HCT116 (cell line): Measurements from ENCODE around the gene PKD2L2. TPM values are rescaled to one million over a fixed set of nuclear protein-coding genes. Genes with fewer than 3 reads are reported as not detected.

Experiments used
- ATAC-seq: fragments of 200-7000 bp; cut with Tn5 transposase; 2 replicates; pipeline ENCODE4 v1.9.1; 2020; ENCODE audit warnings: mild to moderate bottlenecking, moderate library complexity
- BruUV-seq: library from RNA; stranded (reverse); fragments of 400-500 nt; replicated peaks from 2 replicates; lab custom pipeline; 2021; lab: Mats Ljungman, UMichigan
- CTCF ChIA-PET: fragments of 300-600 bp; sonication (Branson Sonifier 250); formaldehyde crosslinking; loops from one replicate; lab custom pipeline; 2021; ENCODE audit warnings: antibody characterized with exemption; lab: Charles Lee
- POLR2A ChIA-PET: fragments of 300-600, 350-600 bp; sonication (Branson Sonifier 250); formaldehyde crosslinking; loops from one replicate; lab custom pipeline; 2021; ENCODE audit warnings: antibody characterized with exemption; lab: Charles Lee
- RAD21 ChIA-PET, 2 experiments: fragments of 300-600 bp; sonication (Branson Sonifier 250); formaldehyde crosslinking; loops; one replicate each; lab custom pipeline; 2023; ENCODE audit warnings: low total read pairs in 2 of 2; ENCODE audit not compliant: uncharacterized antibody in 2 of 2, unreplicated experiment in 2 of 2, low non-redundant PET in 1 of 2; lab: Charles Lee
- DNase-seq: peaks from one replicate; pipeline ENCODE4 v3.0.0-alpha.2; 2010; ENCODE audit warnings: low read depth, low spot score
- H2AFZ ChIP-seq: fragments of 200-600 bp; shearing (Covaris generic), sonication (generic); 2 replicates; pipeline ENCODE4 v1.6.1; 2017; ENCODE audit warnings: low read depth, mixed run types, mixed read lengths, antibody characterized with exemption, low read length; ENCODE audit not compliant: poor library complexity, severe bottlenecking
- H3K27ac ChIP-seq: 2 replicates; pipeline ENCODE4 v1.5.1; 2012; ENCODE audit warnings: low read depth, low read length
- H3K27me3 ChIP-seq: fragments of 200-600 bp; sonication (generic); 2 replicates; pipeline ENCODE4 v1.6.1; 2016; ENCODE audit warnings: mixed run types, low read length, mixed read lengths; ENCODE audit not compliant: insufficient read depth
- H3K36me3 ChIP-seq, 2 experiments: fragments of 200-500 bp in 1 of 2; fragments of 200-600 bp in 1 of 2; sonication (Bioruptor generic) in 1 of 2; sonication (generic) in 1 of 2; 2 replicates each; pipeline versions ENCODE4 v1.5.1 to v1.6.1; 2014 to 2016; ENCODE audit warnings: low read length in 2 of 2, inconsistent platforms in 1 of 2, mixed read lengths in 1 of 2, mixed run types in 1 of 2; ENCODE audit not compliant: insufficient read depth in 2 of 2, control insufficient read depth in 1 of 2
- H3K4me1 ChIP-seq, 2 experiments: fragments of 200-600 bp in 1 of 2; sonication (generic) in 1 of 2; 2 replicates each; pipeline versions ENCODE4 v1.5.1 to v1.6.1; 2012 to 2017; ENCODE audit warnings: low read length in 2 of 2, inconsistent platforms in 1 of 2, mild to moderate bottlenecking in 1 of 2, mixed read lengths in 1 of 2, mixed run types in 1 of 2, moderate library complexity in 1 of 2; ENCODE audit not compliant: insufficient read depth in 2 of 2, control insufficient read depth in 1 of 2
- H3K4me2 ChIP-seq: fragments of 200-600 bp; sonication (generic); 2 replicates; pipeline ENCODE4 v1.6.1; 2017; ENCODE audit warnings: mixed run types, low read length, mixed read lengths
- H3K4me3 ChIP-seq, 2 experiments: fragments of 200-600 bp in 1 of 2; sonication (generic) in 1 of 2; replicated peaks in 1 of 2; 2 replicates each; pipeline ENCODE4 v1.5.1; 2011 to 2016; ENCODE audit warnings: low read length in 2 of 2, control low read depth in 1 of 2, low read depth in 1 of 2, mild to moderate bottlenecking in 1 of 2, mixed read lengths in 1 of 2, mixed run types in 1 of 2
- H3K79me2 ChIP-seq: fragments of 200-600 bp; sonication (generic); 2 replicates; pipeline ENCODE4 v1.6.1; 2017; ENCODE audit warnings: mild to moderate bottlenecking, mixed run types, low read length, moderate library complexity, mixed read lengths; ENCODE audit not compliant: insufficient read depth
- H3K9ac ChIP-seq: fragments of 200-600 bp; sonication (generic); 2 replicates; pipeline ENCODE4 v1.6.1; 2016; ENCODE audit warnings: low read length, mixed read lengths
- H3K9me2 ChIP-seq: fragments of 200-600 bp; sonication (generic), shearing (Covaris generic); 2 replicates; pipeline ENCODE4 v1.6.1; 2017; ENCODE audit warnings: mixed run types, mild to moderate bottlenecking, moderate library complexity; ENCODE audit not compliant: insufficient read depth
- H3K9me3 ChIP-seq, 2 experiments: fragments of 200-500 bp in 1 of 2; fragments of 200-600 bp in 1 of 2; sonication (Bioruptor generic) in 1 of 2; sonication (generic) in 1 of 2; 2 replicates each; pipeline ENCODE4 v1.6.1; 2014 to 2017; ENCODE audit warnings: low read length in 2 of 2, mixed read lengths in 2 of 2, inconsistent platforms in 1 of 2, low read depth in 1 of 2, mild to moderate bottlenecking in 1 of 2, mixed run types in 1 of 2, moderate library complexity in 1 of 2; ENCODE audit not compliant: control insufficient read depth in 1 of 2, insufficient read depth in 1 of 2
- H4K20me1 ChIP-seq: fragments of 200-600 bp; sonication (generic), shearing (Covaris generic); 2 replicates; pipeline ENCODE4 v1.6.1; 2017; ENCODE audit warnings: mixed run types, mild to moderate bottlenecking, moderate library complexity; ENCODE audit not compliant: insufficient read depth
- CBX3 ChIP-seq: IDR thresholded peaks from 2 replicates; pipeline ENCODE4 v1.6.1; 2012; ENCODE audit warnings: low read depth
- CEBPB ChIP-seq: IDR thresholded peaks from 2 replicates; pipeline ENCODE4 v1.6.1; 2012; ENCODE audit warnings: low read depth
- EGR1 ChIP-seq: IDR thresholded peaks from 2 replicates; pipeline ENCODE4 v1.6.1; 2012; ENCODE audit warnings: low read depth
- EZH2 ChIP-seq: fragments of 200-600 bp; sonication (generic); IDR thresholded peaks from 2 replicates; pipeline ENCODE4 v1.6.1; 2017; ENCODE audit warnings: antibody characterized with exemption, mixed run types
- EZH2phosphoT487 ChIP-seq: fragments of 200-600 bp; IDR thresholded peaks from 2 replicates; pipeline ENCODE4 v1.6.1; 2018; ENCODE audit warnings: antibody characterized with exemption, borderline replicate concordance
- JUND ChIP-seq: IDR thresholded peaks from 2 replicates; pipeline ENCODE4 v1.6.1; 2012
- POLR2A ChIP-seq: IDR thresholded peaks from 2 replicates; pipeline ENCODE4 v1.7.0; 2011; ENCODE audit warnings: borderline replicate concordance; ENCODE audit not compliant: insufficient read depth, insufficient read length; ENCODE audit errors: extremely low read depth
- POLR2AphosphoS5 ChIP-seq: IDR thresholded peaks from 2 replicates; pipeline ENCODE4 v1.6.1; 2011; ENCODE audit warnings: mild to moderate bottlenecking, low read depth, low read length, moderate library complexity
- TCF7L2 ChIP-seq: IDR thresholded peaks from 2 replicates; pipeline ENCODE4 v1.7.0; 2011; ENCODE audit warnings: borderline replicate concordance, inconsistent platforms; ENCODE audit not compliant: insufficient read depth, insufficient read length; ENCODE audit errors: extremely low read depth
- ZFX ChIP-seq: fragments of 450-650 bp; IDR thresholded peaks from 2 replicates; pipeline ENCODE4 v1.6.1; 2017
- intact Hi-C: fragments of 100-400 bp; cut with micrococcal nuclease; formaldehyde crosslinking; loops from 2 replicates; pipeline ENCODE4 v1.10.0; 2022
- total RNA-seq: library from RNA; stranded (reverse); gene quantifications from one replicate; pipeline ENCODE4 v1.2.1, GENCODE V29; 2021; ENCODE audit not compliant: unreplicated experiment
- TF ChIP-seq, protein P1 (sequence below), 3 experiments: fragments of 200-600 bp in 1 of 3; sonication (generic) in 1 of 3; IDR thresholded peaks in 2 of 3; conservative IDR thresholded peaks in 1 of 3; 2 replicates each; pipeline ENCODE4 v1.5.1; 2012 to 2017; ENCODE audit warnings: low read depth in 2 of 3, low read length in 2 of 3, antibody characterized with exemption in 1 of 3, borderline replicate concordance in 1 of 3, control low read depth in 1 of 3, mild to moderate bottlenecking in 1 of 3, mixed read lengths in 1 of 3, mixed run types in 1 of 3, moderate library complexity in 1 of 3; ENCODE audit not compliant: insufficient read depth in 1 of 3
- TF ChIP-seq, protein P2 (sequence below): IDR thresholded peaks from 2 replicates; pipeline ENCODE4 v1.6.1; 2011; ENCODE audit warnings: mild to moderate bottlenecking, low read length, moderate library complexity; ENCODE audit not compliant: insufficient replicate concordance; ENCODE audit errors: extremely low read depth
- TF ChIP-seq, protein P3 (sequence below): IDR thresholded peaks from 2 replicates; pipeline ENCODE4 v1.6.1; 2012

The PKD2L2 gene
- total RNA-seq, 1 experiment from 2014 or later, result not detected

DNA sequence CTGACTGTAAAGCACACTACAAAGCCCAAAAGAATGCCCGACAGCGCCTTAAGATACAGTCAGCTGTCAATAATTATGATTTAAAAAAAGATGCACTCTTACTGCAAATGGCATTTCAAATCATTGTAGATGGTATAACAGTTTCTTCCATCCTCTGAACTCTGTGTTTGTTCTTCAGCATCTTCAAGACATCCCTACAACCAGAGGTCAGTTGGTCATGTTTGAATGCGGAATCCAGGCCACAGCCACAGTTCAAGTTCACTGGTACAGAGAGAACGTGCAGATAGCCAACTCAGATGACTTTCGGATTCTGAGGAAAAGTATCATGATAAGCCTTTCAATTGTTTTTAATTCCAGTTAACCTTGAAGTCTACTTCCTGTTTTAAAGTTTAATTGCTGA lies 30.3 kb upstream of the PKD2L2 start:
- Histone ChIP-seq H3K9ac (no peak overlapping the region), H4K20me1 (no peaks in the 10 kb centered on the region), H3K79me2 (no peaks in the 10 kb centered on the region), H3K4me3 (no peak overlapping the region), H3K27me3 (no peaks in the 10 kb centered on the region), H3K27ac (no peak overlapping the region), H3K36me3 (no peaks in the 10 kb centered on the region), H3K9me2 (no peaks in the 10 kb centered on the region), H3K9me3 (no peaks in the 10 kb centered on the region), H3K4me1 (no peaks in the 10 kb centered on the region), H3K4me2 (no peak overlapping the region), H2AFZ (peak overlapping the region; percentile 47)
- BruUV-seq, result no TSS peak
- ATAC-seq (no peak), DNase-seq (no peak)
- TF ChIP-seq POLR2AphosphoS5, result no peak
- RAD21 ChIA-PET, result no interaction called here
- CTCF ChIA-PET, result no interaction called here
- POLR2A ChIA-PET, result no interaction called here
- intact Hi-C loops, result no loop called here

GRCh38 chr5:137862251-137862650 lies 27.0 kb upstream of the PKD2L2 start:
- H3K9me2 ChIP-seq, result no peaks in the 10 kb centered on the region
- no peak overlapping the region for H3K9ac ChIP-seq
- CTCF ChIA-PET, result no interaction called here
- no peak overlapping the region for H2AFZ ChIP-seq
- H3K4me1 ChIP-seq, result no peaks in the 10 kb centered on the region
- H4K20me1 ChIP-seq, result no peaks in the 10 kb centered on the region
- RAD21 ChIA-PET, result no interaction called here
- POLR2A ChIA-PET, result no interaction called here
- H3K36me3 ChIP-seq, result no peaks in the 10 kb centered on the region
- no peak for DNase-seq
- intact Hi-C loops, result no loop called here
- no peak for ATAC-seq
- no TSS peak for BruUV-seq
- no peak overlapping the region for H3K4me2 ChIP-seq
- H3K9me3 ChIP-seq, result no peaks in the 10 kb centered on the region
- no peak overlapping the region for H3K27ac ChIP-seq
- no peaks in the 10 kb centered on the region for H3K27me3 ChIP-seq
- no peaks in the 10 kb centered on the region for H3K79me2 ChIP-seq
- no peak overlapping the region for H3K4me3 ChIP-seq
- no peak for TF ChIP-seq EZH2phosphoT487
- no peak for TF ChIP-seq CBX3
- TF ChIP-seq, protein P1, sequence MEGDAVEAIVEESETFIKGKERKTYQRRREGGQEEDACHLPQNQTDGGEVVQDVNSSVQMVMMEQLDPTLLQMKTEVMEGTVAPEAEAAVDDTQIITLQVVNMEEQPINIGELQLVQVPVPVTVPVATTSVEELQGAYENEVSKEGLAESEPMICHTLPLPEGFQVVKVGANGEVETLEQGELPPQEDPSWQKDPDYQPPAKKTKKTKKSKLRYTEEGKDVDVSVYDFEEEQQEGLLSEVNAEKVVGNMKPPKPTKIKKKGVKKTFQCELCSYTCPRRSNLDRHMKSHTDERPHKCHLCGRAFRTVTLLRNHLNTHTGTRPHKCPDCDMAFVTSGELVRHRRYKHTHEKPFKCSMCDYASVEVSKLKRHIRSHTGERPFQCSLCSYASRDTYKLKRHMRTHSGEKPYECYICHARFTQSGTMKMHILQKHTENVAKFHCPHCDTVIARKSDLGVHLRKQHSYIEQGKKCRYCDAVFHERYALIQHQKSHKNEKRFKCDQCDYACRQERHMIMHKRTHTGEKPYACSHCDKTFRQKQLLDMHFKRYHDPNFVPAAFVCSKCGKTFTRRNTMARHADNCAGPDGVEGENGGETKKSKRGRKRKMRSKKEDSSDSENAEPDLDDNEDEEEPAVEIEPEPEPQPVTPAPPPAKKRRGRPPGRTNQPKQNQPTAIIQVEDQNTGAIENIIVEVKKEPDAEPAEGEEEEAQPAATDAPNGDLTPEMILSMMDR (IDR thresholded peaks at IDR 0.05 in 2 of 3, conservative IDR thresholded peaks at IDR 0.05 in 1 of 3; ENCODE audit: borderline replicate concordance in 1 of 3, insufficient read depth in 1 of 3, low read depth in 2 of 3, low read length in 2 of 3), result no peak
- TF ChIP-seq TCF7L2, result no peak
- TF ChIP-seq POLR2AphosphoS5, result no peak
- TF ChIP-seq POLR2A, result no peak
- no peak for TF ChIP-seq CEBPB
- TF ChIP-seq ZFX, result no peak
- TF ChIP-seq, protein P2, sequence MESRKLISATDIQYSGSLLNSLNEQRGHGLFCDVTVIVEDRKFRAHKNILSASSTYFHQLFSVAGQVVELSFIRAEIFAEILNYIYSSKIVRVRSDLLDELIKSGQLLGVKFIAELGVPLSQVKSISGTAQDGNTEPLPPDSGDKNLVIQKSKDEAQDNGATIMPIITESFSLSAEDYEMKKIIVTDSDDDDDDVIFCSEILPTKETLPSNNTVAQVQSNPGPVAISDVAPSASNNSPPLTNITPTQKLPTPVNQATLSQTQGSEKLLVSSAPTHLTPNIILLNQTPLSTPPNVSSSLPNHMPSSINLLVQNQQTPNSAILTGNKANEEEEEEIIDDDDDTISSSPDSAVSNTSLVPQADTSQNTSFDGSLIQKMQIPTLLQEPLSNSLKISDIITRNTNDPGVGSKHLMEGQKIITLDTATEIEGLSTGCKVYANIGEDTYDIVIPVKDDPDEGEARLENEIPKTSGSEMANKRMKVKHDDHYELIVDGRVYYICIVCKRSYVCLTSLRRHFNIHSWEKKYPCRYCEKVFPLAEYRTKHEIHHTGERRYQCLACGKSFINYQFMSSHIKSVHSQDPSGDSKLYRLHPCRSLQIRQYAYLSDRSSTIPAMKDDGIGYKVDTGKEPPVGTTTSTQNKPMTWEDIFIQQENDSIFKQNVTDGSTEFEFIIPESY, result no peak
- TF ChIP-seq EGR1, result no peak
- TF ChIP-seq EZH2, result no peak
- TF ChIP-seq, protein P3, sequence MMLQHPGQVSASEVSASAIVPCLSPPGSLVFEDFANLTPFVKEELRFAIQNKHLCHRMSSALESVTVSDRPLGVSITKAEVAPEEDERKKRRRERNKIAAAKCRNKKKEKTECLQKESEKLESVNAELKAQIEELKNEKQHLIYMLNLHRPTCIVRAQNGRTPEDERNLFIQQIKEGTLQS, result no peak
- no peak for TF ChIP-seq JUND
